Loucy (cell line): ENCODE measurements around the gene GATB.

ENCODE experiments used
- CTCF ChIP-seq: fragments of 200-600 bp; sonication (generic); conservative IDR thresholded peaks from 2 replicates; pipeline ENCODE4 v1.5.1; 2014; ENCODE audit warnings: mild to moderate bottlenecking, antibody characterized with exemption, low read length
- EZH2phosphoT487 ChIP-seq: fragments of 200-600 bp; IDR thresholded peaks from 2 replicates; pipeline ENCODE4 v1.6.1; 2018; ENCODE audit warnings: antibody characterized with exemption, mild to moderate bottlenecking, moderate library complexity, borderline replicate concordance

GRCh38 chr4:151781026-151781425, 20.2 kb upstream of the GATB start:
- TF ChIP-seq CTCF (no peak), EZH2phosphoT487 (no peak)
